ENCODE measurements around the gene RTBDN. TPM values are rescaled to one million over a fixed set of nuclear protein-coding genes. Genes with fewer than 3 reads are reported as not detected.

Gene RTBDN
- total RNA-seq, 2 donors from 2014 or later, result 0.35 TPM; not detected in 1

DNA sequence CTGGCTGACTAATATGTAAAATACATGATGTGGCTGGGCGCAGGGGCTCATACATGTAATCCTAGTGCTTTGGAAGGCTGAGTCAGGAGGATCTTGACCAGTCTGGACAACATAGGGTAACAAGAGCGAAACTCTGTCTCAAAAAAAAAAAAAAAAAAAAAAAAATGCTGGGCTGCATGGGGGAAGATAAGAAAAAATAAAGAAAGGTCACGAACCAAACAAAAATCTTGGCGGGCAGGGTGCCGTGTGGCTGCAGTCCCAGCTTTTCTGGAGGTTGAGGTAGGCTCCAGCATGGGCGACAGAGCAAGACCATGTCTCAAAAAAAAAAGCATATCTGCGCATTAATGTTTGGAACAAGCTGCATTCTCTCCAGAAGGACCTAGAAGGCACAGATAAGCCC is 19.3 kb downstream of the RTBDN start:
- intact Hi-C loops (cut with DNase I), result no loop called here
- Histone ChIP-seq H3K4me1 (no peaks in the 10 kb centered on the region), H3K4me3 (no peak overlapping the region), H3K27ac (no peak overlapping the region), H3K9ac (ENCODE audit: low read depth in 2 of 2, low read length in 2 of 2) (no peak overlapping the region), H3K27me3 (no peaks in the 10 kb centered on the region), H3K9me3 (no peaks in the 10 kb centered on the region), H3K36me3 (no peaks in the 10 kb centered on the region)
- no peak for TF ChIP-seq CTCF (IDR thresholded peaks at IDR 0.05)
- DNase-seq, result no peak

- Histone ChIP-seq H3K4me3 (peak within 1 kb of the TSS; percentile 82), H3K9ac (ENCODE audit: low read depth in 2 of 2, low read length in 2 of 2) (peak within 1 kb of the TSS; percentile 77 to 97), H3K4me1 (peaks cover 7% of the 10 kb centered on the region), H3K9me3 (no peaks in the 10 kb centered on the region), H3K27ac (no peak within 1 kb of the TSS), H3K36me3 (no peaks in the 10 kb centered on the region), H3K27me3 (no peaks in the 10 kb centered on the region)
- DNase-seq, result peak; percentile 90
- TF ChIP-seq CTCF (IDR thresholded peaks at IDR 0.05), result no peak
- intact Hi-C loops (cut with DNase I), result no loop called here
Measured at GRCh38 chr19:12806242-12807081, 27.9 kb downstream of the RTBDN start, which contains the start of gene RNASEH2A. Gene RNASEH2A (plus strand): TSS chr19:12806584. CDS start chr19:12806674, 90 bp downstream.

DNA sequence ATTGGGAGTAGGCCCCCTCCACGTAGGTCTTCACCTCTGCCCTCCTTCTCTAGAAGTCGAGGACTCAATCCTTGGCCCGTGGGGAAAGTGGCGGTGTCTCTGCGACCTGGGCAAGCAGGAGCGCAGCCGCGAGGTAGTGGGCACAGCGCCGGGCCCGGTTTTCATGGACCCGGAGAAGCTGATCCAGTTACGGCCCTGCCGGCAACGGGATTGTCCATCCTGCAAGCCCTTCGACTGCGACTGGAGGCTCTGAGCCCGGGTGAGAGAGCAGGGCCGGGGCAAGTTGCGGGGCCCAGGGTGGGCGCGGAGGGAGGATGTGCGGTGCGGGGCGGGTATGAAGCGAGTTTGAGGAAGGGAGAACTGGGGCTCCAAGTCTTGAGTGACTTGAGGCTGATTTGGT is 30.3 kb downstream of the RTBDN start:
- H3K27ac ChIP-seq, result no peak overlapping the region
- intact Hi-C loops (cut with DNase I), result no loop called here
- TF ChIP-seq CTCF (IDR thresholded peaks at IDR 0.05), result no peak
- no peaks in the 10 kb centered on the region for H3K27me3 ChIP-seq
- DNase-seq, result no peak
- peaks cover 7% of the 10 kb centered on the region for H3K4me1 ChIP-seq
- H3K9ac ChIP-seq (ENCODE audit: low read depth in 2 of 2, low read length in 2 of 2), result no peak overlapping the region
- no peaks in the 10 kb centered on the region for H3K9me3 ChIP-seq
- no peaks in the 10 kb centered on the region for H3K36me3 ChIP-seq
- H3K4me3 ChIP-seq, result no peak overlapping the region

DNA sequence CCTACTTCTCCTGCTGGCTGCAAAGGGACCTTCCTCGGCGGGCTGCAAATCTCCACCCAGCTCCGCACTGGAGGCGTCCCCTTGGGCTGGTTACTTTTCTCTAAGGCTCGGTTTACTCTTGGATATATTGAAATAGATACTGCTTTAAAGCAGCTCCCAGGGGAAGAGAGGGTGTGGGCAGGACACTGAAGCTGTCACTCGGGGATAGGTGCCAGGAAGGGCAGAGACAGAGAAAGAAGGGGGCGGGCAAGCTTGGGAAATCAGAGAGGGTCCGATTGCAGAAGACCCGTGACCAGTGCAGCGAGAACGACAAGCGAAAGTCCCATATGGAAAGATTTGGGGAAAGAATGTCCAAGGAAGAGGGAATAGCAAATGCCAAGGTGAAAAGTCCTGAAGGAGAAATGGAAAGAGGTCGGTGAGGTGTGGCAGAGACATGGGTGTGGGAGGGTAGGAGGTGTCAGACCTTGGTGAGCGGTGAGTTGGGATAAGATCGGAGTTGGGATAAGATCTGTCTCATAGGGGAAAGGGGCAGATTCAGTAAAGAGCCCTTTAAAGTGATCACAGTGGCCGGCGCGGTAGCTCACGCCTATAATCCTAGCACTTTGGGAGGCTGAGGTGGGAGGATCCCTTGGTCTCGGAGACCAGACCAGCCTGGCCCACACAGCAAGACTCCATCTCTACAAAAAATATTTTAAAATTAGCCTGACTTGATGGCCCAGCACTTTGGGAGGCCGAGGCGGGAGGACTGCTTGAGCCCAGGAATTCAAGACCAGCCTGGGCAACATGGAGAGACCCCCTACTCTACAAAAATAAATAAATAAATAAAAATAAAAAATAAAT is 31.9 kb downstream of the RTBDN start:
- no peaks in the 10 kb centered on the region for H3K36me3 ChIP-seq
- DNase-seq, result peak; percentile 57
- intact Hi-C loops (cut with DNase I), result no loop called here
- H3K27me3 ChIP-seq, result no peaks in the 10 kb centered on the region
- no peak for TF ChIP-seq CTCF (IDR thresholded peaks at IDR 0.05)
- H3K9ac ChIP-seq (ENCODE audit: low read depth in 2 of 2, low read length in 2 of 2), result peak overlapping the region; percentile 92 to 99
- H3K4me3 ChIP-seq, result peak overlapping the region; percentile 68
- H3K4me1 ChIP-seq, result peaks cover 7% of the 10 kb centered on the region
- peak overlapping the region; percentile 48 for H3K27ac ChIP-seq
- no peaks in the 10 kb centered on the region for H3K9me3 ChIP-seq

- peak within 1 kb of the TSS; percentile 48 for H3K27ac ChIP-seq
- no peaks in the 10 kb centered on the region for H3K36me3 ChIP-seq
- H3K27me3 ChIP-seq, result no peaks in the 10 kb centered on the region
- H3K9me3 ChIP-seq, result no peaks in the 10 kb centered on the region
- intact Hi-C loops (cut with DNase I), result no loop called here
- TF ChIP-seq CTCF (IDR thresholded peaks at IDR 0.05), result no peak
- peak within 1 kb of the TSS; percentile 92 to 99 for H3K9ac ChIP-seq (ENCODE audit: low read depth in 2 of 2, low read length in 2 of 2)
- H3K4me3 ChIP-seq, result peak within 1 kb of the TSS; percentile 68
- peaks cover under 1% of the 10 kb centered on the region for H3K4me1 ChIP-seq
- peak; percentile 87 for DNase-seq
Measured at GRCh38 chr19:12801466-12802266, 32.7 kb downstream of the RTBDN start, which contains the start of the genes PRDX2 and THSD8. Gene PRDX2 (minus strand): TSS chr19:12801800. CDS start chr19:12801261, 539 bp downstream. Gene THSD8 (plus strand): TSS chr19:12802069. CDS start chr19:12802072, 3 bp downstream.
